Activated CD8-positive, alpha-beta T cell treated with anti-CD3 and anti-CD28 coated beads for 36 hours (primary cell): ENCODE data around the gene PLCB4. TPM values are rescaled to one million over a fixed set of nuclear protein-coding genes. Genes with fewer than 3 reads are reported as not detected.

Source experiments
- ATAC-seq: fragments of 200-7000 bp; cut with Tn5 transposase; one replicate; pipeline ENCODE4 v1.10.0; 2021; ENCODE audit warnings: mild to moderate bottlenecking, moderate library complexity
- CTCF ChIA-PET: fragments of 350-600 bp; sonication (Branson Sonifier 250); formaldehyde crosslinking; loops from one replicate; lab custom pipeline; 2021; ENCODE audit warnings: antibody characterized with exemption; lab: Charles Lee
- POLR2A ChIA-PET: fragments of 350-600 bp; sonication (Branson Sonifier 250); formaldehyde crosslinking; loops from one replicate; lab custom pipeline; 2021; ENCODE audit warnings: antibody characterized with exemption; lab: Charles Lee
- DNase-seq: peaks from one replicate; pipeline ENCODE4 v3.0.0-alpha.2; 2020
- H3K27ac Mint-ChIP-seq: one replicate; pipeline ENCODE4 v1.8.0; 2021; ENCODE audit warnings: mild to moderate bottlenecking, mixed read lengths
- H3K27me3 Mint-ChIP-seq: one replicate; pipeline ENCODE4 v1.8.0; 2021; ENCODE audit warnings: mixed read lengths
- H3K36me3 Mint-ChIP-seq: one replicate; pipeline ENCODE4 v1.8.0; 2021; ENCODE audit warnings: low read depth, mixed read lengths
- H3K4me1 Mint-ChIP-seq: one replicate; pipeline ENCODE4 v1.8.0; 2021; ENCODE audit warnings: low read depth, mixed read lengths
- H3K4me3 Mint-ChIP-seq: one replicate; pipeline ENCODE4 v1.8.0; 2021; ENCODE audit warnings: mild to moderate bottlenecking, moderate library complexity, mixed read lengths
- H3K9me3 Mint-ChIP-seq: one replicate; pipeline ENCODE4 v1.8.0; 2021; ENCODE audit warnings: mixed read lengths
- CTCF ChIP-seq: fragments of 200-600 bp; IDR thresholded peaks from one replicate; pipeline ENCODE4 v1.8.0; 2022; ENCODE audit warnings: antibody characterized with exemption, mild to moderate bottlenecking
- intact Hi-C: fragments of 100-400 bp; cut with micrococcal nuclease; formaldehyde crosslinking; loops from one replicate; pipeline ENCODE4 v1.10.0; 2022
- total RNA-seq, 2 experiments: library from RNA; stranded (reverse); gene quantifications; one replicate each; pipeline ENCODE4 v1.2.3, GENCODE V29; 2021

Gene PLCB4
- total RNA-seq, 2 experiments from 2014 or later, result not detected

GRCh38 chr20:9398882-9399281, 330.0 kb downstream of the PLCB4 start:
- Mint-ChIP-seq H3K4me1 (no peaks in the 10 kb centered on the region), H3K4me3 (no peak overlapping the region), H3K9me3 (no peaks in the 10 kb centered on the region), H3K27ac (no peak overlapping the region), H3K27me3 (no peaks in the 10 kb centered on the region), H3K36me3 (no peaks in the 10 kb centered on the region)
- DNase-seq (no peak), ATAC-seq (no peak)
- CTCF ChIA-PET, result interaction anchor here (1.2 kb wide), 1 partner anchor 9 kb away, joined by 6 read pairs; no protein-coding TSS in a partner anchor
- POLR2A ChIA-PET, result no interaction called here
- no peak for TF ChIP-seq CTCF
- intact Hi-C loops, result loop anchor here (10.0 kb wide), 1 partner anchor 544 kb away; no protein-coding TSS in a partner anchor

- ChIA-PET CTCF (no interaction called here), POLR2A (no interaction called here)
- TF ChIP-seq CTCF, result no peak
- DNase-seq (no peak), ATAC-seq (no peak)
- Mint-ChIP-seq H3K36me3 (no peaks in the 10 kb centered on the region), H3K4me1 (no peaks in the 10 kb centered on the region), H3K27ac (no peak overlapping the region), H3K27me3 (no peaks in the 10 kb centered on the region), H3K4me3 (no peak overlapping the region), H3K9me3 (no peaks in the 10 kb centered on the region)
- intact Hi-C loops, result loop anchor here (10.0 kb wide), 1 partner anchor 545 kb away; no protein-coding TSS in a partner anchor
Observed at GRCh38 chr20:9399322-9399721, 330.4 kb downstream of the PLCB4 start.

- ChIA-PET POLR2A (no interaction called here), CTCF (interaction anchor here (1.0 kb wide), 1 partner anchor 8 kb away, joined by 3 read pairs; no protein-coding TSS in a partner anchor)
- intact Hi-C loops, result loop anchor here (10.0 kb wide), 1 partner anchor 514 kb away; no protein-coding TSS in a partner anchor
- no peak overlapping the region for H3K4me3 Mint-ChIP-seq
- DNase-seq (no peak), ATAC-seq (no peak)
- H3K36me3 Mint-ChIP-seq, result no peaks in the 10 kb centered on the region
- TF ChIP-seq CTCF, result no peak
- no peaks in the 10 kb centered on the region for H3K27me3 Mint-ChIP-seq
- no peak overlapping the region for H3K27ac Mint-ChIP-seq
- no peaks in the 10 kb centered on the region for H3K9me3 Mint-ChIP-seq
- no peaks in the 10 kb centered on the region for H3K4me1 Mint-ChIP-seq
Observed at GRCh38 chr20:9400171-9401025, 331.5 kb downstream of the PLCB4 start.

- intact Hi-C loops, result loop anchor here (10.0 kb wide), 1 partner anchor 513 kb away; no protein-coding TSS in a partner anchor
- no peak for TF ChIP-seq CTCF
- POLR2A ChIA-PET, result no interaction called here
- Mint-ChIP-seq H3K27ac (no peak overlapping the region), H3K27me3 (no peaks in the 10 kb centered on the region), H3K36me3 (no peaks in the 10 kb centered on the region), H3K9me3 (no peaks in the 10 kb centered on the region), H3K4me3 (no peak overlapping the region), H3K4me1 (no peaks in the 10 kb centered on the region)
- CTCF ChIA-PET, result no interaction called here
- no peak for ATAC-seq
- no peak for DNase-seq
Observed at GRCh38 chr20:9401371-9401770, 332.5 kb downstream of the PLCB4 start.

- ATAC-seq (no peak), DNase-seq (no peak)
- ChIA-PET CTCF (no interaction called here), POLR2A (no interaction called here)
- H3K9me3 Mint-ChIP-seq, result no peaks in the 10 kb centered on the region
- H3K27me3 Mint-ChIP-seq, result no peaks in the 10 kb centered on the region
- TF ChIP-seq CTCF, result no peak
- intact Hi-C loops, result loop anchor here (10.0 kb wide), 1 partner anchor 513 kb away; no protein-coding TSS in a partner anchor
- no peaks in the 10 kb centered on the region for H3K4me1 Mint-ChIP-seq
- no peak overlapping the region for H3K4me3 Mint-ChIP-seq
- H3K36me3 Mint-ChIP-seq, result no peaks in the 10 kb centered on the region
- H3K27ac Mint-ChIP-seq, result no peak overlapping the region
Observed at GRCh38 chr20:9402141-9402540, 333.3 kb downstream of the PLCB4 start.
